GM10266 (cell line): ENCODE data around the gene SOD1.
"Not testable (repeated sequence)": the region's sequence is repeated elsewhere in the genome, so short reads cannot be mapped to it uniquely, and the experiment has no call there.

Experiments used
- DNase-seq: peaks from one replicate; pipeline ENCODE4 v3.0.0; 2012; ENCODE audit errors: extremely low spot score
- TF ChIP-seq, protein P1 (sequence below): IDR thresholded peaks from 2 replicates; pipeline ENCODE4 v1.5.1; 2012; ENCODE audit warnings: mild to moderate bottlenecking, low read depth; ENCODE audit not compliant: control insufficient read depth, insufficient read depth; ENCODE audit errors: missing control alignments

The SOD1 gene

DNA sequence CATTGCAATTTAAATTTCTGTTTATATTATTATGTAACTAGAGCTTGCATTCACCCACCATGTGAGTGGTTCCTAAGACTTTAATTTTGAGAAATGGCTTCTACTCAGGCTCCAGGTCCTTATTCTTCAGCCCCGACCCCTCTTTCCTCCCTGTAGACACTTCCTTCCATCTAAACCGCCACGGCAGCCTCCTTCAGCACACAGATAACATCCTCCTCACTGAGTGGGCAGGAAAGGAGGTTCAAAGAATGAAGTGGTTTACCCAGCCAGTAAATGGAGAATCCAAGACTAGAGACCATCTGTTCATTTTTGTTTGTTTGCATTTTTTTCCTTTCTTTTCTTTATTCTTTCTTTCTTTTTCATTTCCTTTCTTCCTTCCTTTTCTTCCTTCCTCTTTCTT is 37.1 kb upstream of the SOD1 start:
- DNase-seq = no peak

DNA sequence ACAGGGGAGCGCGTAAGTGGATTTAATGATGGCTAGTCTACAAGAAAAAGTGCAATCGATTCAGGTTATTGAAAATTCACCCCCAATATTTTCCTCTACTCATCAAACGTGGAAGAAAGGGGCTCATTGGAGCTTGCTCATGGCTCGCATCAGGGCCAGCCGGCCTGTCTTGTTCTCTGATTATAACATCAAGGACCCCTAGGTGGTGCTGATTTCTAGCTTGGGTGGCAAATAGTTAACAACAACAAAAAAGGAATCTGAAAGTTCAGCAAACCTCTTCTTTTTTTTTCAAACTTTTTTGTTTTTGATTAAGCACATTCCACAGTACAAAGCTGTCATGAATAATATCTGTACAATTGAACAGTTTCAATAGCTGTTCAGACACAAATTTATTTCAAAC is 35.8 kb upstream of the SOD1 start:
- DNase-seq = peak; percentile 41
- TF ChIP-seq, protein P1, sequence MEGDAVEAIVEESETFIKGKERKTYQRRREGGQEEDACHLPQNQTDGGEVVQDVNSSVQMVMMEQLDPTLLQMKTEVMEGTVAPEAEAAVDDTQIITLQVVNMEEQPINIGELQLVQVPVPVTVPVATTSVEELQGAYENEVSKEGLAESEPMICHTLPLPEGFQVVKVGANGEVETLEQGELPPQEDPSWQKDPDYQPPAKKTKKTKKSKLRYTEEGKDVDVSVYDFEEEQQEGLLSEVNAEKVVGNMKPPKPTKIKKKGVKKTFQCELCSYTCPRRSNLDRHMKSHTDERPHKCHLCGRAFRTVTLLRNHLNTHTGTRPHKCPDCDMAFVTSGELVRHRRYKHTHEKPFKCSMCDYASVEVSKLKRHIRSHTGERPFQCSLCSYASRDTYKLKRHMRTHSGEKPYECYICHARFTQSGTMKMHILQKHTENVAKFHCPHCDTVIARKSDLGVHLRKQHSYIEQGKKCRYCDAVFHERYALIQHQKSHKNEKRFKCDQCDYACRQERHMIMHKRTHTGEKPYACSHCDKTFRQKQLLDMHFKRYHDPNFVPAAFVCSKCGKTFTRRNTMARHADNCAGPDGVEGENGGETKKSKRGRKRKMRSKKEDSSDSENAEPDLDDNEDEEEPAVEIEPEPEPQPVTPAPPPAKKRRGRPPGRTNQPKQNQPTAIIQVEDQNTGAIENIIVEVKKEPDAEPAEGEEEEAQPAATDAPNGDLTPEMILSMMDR = peak; percentile 34

More for the DNA sequence above, 37.1 kb upstream of the SOD1 start:
- TF ChIP-seq, protein P1 = no peak

DNA sequence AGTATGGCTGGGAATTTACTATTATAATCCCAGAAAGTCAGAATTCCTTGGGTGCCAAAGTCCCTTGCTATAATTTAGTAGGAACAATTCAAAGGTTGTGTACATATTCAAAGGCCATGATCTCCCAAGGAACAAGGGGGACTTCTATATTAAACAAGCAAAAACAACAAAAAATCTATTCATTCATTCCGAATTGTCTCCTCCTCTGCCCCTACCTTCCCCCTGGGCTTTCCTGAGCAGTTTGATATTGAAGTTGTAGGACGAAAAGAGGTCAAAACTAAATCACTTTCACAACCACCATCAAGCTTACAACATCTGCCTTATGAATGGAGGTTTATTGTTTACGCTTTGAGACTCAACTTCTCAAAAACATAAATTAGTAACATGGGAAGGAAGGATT is 35.3 kb upstream of the SOD1 start:
- TF ChIP-seq, protein P1 = no peak

DNA sequence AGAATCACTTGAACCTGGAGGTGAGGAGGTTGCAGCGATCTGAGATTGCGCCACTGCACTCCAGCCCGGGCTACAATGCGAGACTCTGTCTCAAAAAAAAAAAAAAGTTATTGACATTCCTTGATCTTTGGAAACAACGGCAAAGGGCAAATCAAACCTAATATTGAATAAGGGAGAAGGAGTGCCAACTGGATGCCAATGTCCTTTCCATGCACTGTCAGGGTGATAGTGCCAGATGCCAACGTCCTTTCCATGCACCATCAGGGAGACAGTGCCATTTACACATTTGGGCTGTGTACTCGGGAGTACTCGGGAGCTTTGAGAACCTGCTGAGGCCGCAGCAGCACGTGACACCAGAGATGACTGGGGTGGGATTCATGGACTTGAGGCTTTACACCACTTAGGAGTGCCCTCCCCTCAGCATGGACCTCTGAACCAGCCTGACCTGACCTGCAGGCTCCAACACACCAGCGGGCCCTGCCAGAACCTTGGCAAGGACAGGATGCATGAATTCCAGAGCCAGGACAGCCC is 34.5 kb upstream of the SOD1 start:
- TF ChIP-seq, protein P1 = no peak
- no peak for DNase-seq

More for the DNA sequence above, 35.3 kb upstream of the SOD1 start:
- no peak for DNase-seq

DNA sequence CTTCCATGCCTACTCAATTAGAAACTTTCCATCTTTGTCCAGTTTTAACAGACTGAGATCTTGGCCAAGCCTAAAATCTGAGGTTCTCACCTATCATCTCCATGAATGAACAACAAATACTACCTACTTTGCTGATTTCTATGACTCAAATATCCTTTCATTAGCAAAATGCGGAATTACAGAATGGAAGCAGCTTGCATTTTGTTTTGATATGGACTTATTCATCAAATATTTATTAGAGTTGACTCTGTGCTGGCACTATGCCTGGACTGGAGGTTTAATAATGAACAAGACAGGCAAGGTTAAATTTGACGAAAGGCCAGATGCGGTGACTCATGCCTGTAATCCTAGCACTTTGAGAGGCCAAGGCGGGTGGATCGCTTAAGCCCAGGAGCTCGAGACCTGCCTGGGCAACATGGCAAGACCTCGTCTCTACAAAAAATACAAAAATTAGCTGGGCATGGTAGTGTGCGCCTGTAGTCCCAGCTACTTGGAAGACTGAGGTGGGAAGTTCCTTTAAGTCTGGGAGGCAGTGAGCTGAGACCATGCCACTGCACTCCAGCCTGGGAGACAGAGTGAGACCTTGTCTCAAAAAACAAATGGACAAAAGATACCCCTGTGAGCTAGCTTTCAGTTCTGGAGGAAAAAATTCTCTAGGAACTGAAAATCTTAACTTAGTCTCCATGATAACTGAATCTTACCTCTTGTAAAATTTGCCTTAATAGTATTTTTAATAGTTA is 29.4 kb upstream of the SOD1 start:
- TF ChIP-seq, protein P1 = no peak
- no peak for DNase-seq

DNA sequence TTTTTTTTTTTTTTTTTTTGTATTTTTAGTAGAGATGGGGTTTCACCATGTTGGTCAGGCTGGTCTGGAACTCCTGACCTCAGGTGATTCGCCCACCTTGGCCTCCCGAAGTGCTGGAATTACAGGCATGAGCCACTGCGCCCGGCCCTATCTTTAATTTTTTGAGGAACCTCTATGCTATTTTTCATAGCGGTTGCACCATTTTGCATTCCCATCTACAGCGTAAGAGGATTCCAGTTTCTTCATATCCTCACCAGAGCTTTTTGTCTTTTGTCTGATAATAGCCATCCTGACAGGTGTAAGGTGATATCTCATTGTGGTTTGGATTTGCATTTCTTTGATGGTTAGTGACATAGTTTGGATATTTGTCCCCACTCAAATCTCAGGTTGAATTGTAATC is 27.6 kb upstream of the SOD1 start:
- not testable (repeated sequence) for DNase-seq

DNA sequence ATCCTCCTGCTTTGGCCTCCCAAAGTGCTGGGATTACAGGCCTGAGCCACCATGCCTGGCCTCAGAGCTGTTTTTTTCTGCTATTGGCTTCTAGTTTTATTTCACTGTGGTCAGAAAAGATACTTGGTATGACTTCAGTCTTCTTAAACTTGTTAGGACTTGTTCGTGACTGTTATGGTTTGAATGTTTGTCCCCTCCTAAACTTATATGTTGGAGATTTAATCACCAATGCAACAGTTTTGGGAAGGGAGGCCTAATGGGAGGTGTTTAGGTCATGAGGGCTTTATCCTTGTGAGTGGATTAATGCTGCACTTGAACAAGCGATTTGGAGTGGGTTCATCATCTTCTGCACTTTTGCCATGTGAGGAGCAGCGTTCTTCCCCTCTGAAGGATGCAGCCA is 24.5 kb upstream of the SOD1 start:
- TF ChIP-seq, protein P1 = no peak
- no peak for DNase-seq

DNA sequence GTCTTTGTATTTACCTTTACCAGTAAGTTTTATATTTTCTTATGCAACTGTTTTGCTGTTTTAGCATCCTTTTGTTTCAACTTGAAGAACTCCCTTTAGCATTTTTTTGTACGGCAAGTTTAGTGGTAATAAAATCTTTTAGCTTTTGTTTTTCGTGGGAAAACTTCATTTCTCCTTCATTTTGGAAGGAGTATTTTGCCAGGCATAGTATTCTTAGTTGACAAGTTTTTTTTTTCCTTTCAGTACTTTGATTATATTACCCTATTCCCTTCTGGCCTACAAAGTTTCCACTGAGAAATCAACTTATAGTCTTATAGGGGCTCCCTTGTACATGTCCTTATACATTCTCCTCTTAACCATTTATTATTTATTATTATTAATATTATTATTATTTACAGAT is 22.6 kb upstream of the SOD1 start:
- TF ChIP-seq, protein P1 = no peak

More for the DNA sequence above, 22.6 kb upstream of the SOD1 start:
- no peak for DNase-seq
